ENCODE results near the gene CARMIL1.

The CARMIL1 gene

GRCh38 chr6:25484900-25485299, 205.7 kb downstream of the CARMIL1 start:
- DNase-seq: no peak

DNA sequence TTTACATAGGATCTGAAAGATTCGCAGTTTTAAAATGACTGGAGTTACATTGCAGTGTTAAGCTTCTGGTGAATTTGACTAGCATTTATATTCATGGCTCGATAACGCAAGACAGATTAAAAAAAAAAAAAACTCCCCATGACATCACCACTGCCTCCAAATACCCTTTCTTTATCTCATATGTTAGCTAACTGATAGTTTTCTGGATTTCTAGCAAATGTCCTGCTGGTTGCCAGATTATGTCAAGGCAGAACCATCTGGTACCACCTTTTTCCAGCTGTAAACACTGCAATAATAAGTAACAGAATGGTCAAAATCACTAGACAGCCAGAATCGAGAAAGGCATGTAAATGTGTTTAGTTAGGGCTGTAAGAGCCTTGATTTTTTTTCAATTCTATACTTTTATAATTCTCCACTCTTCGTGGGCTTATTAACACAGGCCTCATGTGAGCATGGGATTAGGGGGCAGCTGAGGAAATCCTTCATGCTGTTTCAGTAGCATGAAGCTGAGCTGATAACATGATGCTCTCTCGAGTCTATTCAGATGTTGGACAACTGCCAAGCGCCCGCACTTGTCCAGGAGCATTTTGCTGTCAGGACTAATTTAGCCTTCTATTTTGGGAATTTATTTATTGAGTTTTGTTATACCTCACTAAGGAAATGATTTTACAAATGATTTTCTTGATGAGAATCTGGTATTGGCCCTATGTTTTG, 206.8 kb downstream of the CARMIL1 start:
- DNase-seq: no peak

- no peak for DNase-seq
Measured at GRCh38 chr6:25486550-25486949, 207.4 kb downstream of the CARMIL1 start.

DNA sequence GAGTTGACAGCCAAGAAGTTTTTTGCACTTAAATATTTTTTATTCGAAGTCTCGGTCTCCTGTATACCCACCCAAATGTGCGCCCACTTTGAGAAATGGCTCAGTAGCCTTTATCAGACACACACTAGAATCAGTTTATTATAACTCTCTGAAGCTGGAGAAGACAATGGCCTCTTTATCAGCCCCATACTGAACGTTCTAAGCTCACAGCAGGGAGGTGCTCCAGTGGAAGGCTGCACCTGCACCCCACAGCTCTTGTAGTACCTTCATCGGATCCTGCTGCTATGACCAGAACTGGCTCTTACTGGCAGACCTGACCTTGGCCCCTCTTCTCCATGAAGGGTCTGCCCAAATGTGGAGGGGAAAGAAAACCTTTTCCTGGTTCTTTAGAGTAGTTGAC, 207.8 kb downstream of the CARMIL1 start:
- no peak for DNase-seq

DNA sequence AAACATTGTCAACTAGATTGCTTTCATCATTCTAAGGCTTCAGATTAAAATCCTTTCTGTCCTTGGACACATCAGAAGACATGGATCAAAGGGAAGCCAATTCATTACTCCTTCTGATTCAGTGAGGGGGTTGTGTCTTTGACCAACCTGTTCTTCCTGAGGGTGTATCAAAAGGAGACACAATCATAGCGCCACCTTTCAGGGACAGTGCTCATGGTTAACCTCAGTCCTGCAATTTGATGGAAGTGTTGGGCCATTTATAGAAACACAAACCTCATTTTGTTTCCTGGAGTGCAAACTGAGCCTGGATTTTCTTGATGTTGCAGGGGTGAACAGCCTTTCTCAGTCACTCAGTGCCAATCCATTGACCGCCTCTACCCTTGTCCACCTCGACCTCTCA, 209.0 kb downstream of the CARMIL1 start:
- DNase-seq: no peak

DNA sequence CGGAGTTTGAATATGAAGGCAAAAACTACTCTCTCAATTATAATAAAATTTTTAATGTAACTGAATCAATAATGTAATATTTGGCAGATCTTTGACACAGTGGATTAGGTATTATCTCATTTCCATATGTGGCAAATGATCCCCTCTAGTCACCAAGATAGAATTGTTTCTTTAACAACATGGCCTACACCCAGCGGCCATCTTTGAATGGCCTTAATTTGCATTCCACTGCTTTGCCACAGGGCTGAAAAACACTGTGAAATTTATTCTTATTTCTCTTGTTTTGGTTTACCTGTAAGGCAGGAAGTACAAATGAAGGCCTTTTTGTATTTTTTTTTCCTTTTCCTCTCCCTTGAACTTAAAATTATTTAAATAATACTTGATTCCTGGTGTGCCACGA, 210.2 kb downstream of the CARMIL1 start:
- DNase-seq: no peak

DNA sequence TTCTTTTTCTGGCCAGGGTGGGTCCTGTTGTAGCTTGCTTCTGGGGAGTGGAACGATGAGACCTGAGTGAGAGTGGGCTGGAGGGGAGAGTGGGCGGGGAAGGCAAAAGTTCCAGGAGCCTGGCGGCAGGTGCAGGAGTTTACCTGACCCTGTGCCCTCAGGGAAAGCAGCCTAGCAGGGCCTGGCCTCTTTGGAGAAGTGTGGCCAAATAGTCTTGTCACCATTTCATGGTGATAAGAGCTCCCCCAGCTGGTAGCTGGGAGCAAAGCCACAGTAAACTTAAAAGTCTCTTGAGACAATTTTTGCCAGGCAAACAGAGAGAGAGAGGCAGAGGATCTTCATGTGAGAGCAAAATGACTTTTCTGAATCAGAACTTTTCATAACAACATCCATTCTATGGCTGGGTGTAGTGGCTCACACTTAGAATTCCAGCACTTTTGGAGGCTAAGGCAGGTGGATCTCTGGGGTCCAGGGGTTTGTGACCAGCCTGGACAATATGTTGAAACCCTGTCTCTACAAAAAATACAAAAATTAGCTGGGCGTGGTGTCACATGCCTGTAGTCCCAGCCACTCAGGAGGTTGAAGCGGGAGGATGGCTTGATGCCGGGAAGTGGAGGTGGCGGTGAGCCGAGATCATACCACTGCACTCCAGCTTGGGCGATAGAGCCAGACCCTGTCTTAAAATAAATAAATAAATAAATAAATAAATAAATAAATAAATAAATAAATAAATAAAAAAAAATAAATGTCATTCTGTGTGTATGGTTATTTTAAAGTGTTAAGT, 211.0 kb downstream of the CARMIL1 start:
- DNase-seq: peak; percentile 62

DNA sequence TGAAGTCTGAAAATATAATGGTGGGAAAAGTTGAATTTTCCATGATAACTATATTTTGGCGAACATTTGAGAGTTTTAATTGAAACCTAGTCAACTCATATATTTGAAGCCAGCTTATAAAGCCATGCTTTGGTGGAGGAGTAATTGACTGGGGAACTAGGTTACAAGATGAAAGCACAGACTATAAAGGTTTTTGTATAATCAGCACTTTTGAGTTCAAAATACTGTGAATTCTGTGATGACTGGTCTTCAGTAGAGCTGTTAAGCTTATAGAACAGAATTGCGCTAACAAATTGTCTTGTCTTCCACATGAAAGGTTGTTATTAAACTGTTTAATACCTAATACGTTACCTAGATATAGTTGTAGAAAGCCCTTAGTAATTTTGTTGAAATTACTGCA, 213.8 kb downstream of the CARMIL1 start:
- no peak for DNase-seq

DNA sequence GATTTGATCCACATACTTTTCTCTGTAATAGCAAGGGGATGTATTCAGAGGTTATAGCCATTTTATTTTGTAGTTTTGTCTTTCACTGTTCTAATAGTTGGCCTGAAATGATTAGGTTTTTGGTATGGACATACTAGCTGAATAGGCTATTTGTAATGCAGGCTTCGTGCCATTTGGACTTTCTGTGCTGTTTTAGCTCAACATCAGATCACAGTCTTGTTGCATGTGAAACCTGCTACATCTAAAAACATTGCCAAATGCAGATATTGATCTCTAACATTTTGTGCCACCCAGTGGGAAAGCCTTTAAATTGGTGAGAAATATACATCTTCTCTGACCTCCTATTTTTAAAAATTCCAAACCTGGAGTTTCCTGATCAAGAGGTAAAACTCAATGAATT, 215.3 kb downstream of the CARMIL1 start:
- no peak for DNase-seq

DNA sequence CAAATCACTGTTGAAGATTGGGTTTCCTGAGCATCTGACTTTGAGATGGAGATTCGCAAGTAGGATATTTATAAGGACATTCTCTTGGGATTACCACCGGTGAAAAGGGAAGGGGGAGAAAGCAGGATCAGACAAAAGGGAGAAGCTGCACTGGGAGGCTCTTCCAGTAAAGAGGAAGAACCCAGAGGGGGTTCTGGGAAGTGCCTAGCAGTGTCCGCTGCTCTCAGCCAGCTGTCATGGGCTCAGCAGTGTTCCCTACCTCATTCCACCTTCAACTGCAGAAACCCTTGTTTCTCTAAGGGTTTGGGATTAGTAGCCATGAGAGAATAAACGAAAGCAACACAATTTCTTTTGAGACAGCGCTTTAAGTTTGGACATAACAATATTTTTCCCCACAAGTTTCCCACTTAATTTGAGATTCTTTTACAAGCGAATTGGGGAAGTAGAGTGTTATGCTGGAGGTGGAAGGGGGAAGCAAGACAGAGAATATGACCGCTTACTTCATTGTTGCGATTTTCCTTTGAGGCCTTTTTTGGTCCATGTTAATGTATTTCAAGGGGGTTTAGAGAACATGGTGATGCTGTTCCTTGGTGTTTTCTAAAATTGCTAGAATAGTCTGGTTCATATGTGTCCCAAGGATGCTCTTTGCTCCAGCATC, 218.3 kb downstream of the CARMIL1 start:
- no peak for DNase-seq

DNA sequence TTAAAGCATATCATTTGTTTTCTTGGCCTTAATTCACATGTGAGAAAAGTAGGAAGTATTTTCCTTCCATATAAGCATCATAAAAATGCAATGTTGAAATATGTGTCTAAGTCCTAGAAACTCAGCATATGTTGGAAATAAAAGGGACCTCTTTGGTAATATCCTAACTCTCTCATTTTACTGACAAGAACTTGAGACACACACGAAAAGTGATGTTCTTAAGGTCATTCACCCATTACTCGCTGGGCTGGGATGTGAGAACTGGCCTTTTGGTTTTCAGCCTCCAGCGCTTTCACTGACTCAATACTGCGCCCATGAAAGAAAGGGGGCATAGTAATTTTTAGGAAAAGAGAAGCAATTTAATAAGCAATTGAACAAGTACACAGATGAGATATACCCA, 219.3 kb downstream of the CARMIL1 start:
- DNase-seq: no peak

- DNase-seq: no peak
Measured at GRCh38 chr6:25499615-25500235, 220.6 kb downstream of the CARMIL1 start.

- no peak for DNase-seq
Measured at GRCh38 chr6:25503686-25504085, 224.5 kb downstream of the CARMIL1 start.

DNA sequence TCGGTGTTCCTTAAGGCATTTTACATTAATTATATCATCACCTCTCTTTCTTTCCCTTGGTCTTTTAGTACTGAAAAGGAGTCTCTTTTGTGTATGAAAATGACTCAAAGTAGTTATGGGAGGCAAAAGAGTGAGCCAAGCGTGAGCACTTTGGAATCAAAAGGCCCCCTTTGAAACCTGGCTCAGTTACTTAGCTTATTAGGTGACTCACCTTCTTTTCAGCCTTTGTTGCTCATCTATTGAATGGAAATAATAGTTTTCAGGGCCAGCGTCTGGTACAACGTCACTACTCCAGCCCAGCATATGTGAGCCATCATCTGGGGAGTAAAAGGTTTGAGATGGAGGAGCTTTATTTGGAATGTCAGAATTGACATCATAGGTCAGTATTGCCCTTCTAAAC, 225.5 kb downstream of the CARMIL1 start:
- no peak for DNase-seq

GRCh38 chr6:25506020-25506419, 226.8 kb downstream of the CARMIL1 start:
- no peak for DNase-seq

- DNase-seq: no peak
Measured at GRCh38 chr6:25508051-25508450, 228.9 kb downstream of the CARMIL1 start.

DNA sequence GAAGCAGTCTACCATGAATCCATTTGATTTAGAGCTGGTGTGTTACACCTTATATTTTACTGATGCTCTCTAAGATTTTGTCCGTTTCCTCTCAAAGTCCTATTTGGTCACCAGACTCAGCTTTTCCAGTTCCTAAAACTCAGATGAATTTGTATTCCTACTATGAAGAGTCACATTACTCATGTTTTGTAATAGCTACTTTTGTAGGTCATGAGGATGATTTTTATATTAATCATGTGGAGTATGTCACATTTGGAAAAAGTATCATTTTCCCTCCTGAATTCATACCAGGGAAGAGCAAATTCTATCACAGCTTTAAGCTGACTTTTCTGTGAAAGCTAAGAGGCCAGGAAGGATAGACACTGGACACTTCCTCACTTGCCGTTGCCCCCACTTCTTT, 232.2 kb downstream of the CARMIL1 start:
- no peak for DNase-seq

DNA sequence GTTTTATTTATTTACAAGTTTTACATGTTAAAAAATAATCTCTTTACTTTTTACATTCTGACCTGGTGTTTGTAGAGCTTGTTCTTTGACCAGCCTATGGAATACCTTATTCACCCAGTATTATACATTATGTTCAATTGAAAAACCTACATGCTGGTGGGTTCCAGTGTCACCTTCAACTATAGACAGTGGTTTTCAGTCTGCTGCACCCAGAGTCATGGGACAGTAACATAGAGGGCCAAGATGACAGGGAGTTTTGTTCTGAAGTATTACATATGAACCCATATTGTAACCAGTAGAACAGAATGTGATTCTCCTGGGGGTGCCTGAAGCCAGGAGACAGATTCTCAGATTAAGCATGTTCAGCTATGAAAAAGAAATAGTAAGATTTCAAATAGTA, 233.4 kb downstream of the CARMIL1 start:
- DNase-seq: no peak

- no peak for DNase-seq
Measured at GRCh38 chr6:25519856-25520255, 240.7 kb downstream of the CARMIL1 start.

DNA sequence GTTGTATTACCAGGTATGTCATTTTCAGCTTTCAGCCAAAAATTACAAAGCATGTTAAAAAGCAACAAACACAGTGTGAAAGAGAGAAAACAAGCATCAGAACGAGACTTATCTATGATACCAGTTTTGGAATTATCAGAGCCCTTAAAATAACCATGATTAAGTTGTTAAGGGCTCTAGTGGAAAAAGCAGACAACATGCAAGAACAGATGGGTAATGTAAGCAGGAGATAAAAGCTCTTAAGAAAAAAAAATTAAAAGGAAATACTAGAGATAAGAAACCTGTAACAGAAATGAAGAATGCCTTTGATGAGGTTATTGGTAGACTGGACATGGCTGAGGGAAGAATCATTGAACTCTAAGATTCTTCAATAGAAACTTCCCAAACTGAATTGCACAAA, 245.4 kb downstream of the CARMIL1 start:
- DNase-seq: no peak

DNA sequence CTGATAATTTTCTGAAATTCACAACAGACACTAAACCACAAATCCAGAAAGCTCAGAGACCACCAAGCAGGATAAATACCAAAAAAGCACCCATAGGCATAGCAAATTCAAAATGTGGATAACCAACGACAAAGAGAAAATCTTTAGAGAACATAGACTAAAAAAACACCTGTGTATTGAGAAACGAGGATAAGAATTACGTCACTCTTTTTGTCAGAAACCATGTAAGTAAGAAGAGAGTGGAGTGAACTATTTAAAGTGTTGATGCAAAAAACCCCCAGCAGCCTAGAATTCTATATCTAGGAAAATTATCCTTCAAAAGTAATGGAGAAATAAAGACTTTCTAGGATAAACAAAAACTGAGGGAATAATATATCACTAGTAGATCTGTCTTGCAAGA, 245.9 kb downstream of the CARMIL1 start:
- DNase-seq: no peak

DNA sequence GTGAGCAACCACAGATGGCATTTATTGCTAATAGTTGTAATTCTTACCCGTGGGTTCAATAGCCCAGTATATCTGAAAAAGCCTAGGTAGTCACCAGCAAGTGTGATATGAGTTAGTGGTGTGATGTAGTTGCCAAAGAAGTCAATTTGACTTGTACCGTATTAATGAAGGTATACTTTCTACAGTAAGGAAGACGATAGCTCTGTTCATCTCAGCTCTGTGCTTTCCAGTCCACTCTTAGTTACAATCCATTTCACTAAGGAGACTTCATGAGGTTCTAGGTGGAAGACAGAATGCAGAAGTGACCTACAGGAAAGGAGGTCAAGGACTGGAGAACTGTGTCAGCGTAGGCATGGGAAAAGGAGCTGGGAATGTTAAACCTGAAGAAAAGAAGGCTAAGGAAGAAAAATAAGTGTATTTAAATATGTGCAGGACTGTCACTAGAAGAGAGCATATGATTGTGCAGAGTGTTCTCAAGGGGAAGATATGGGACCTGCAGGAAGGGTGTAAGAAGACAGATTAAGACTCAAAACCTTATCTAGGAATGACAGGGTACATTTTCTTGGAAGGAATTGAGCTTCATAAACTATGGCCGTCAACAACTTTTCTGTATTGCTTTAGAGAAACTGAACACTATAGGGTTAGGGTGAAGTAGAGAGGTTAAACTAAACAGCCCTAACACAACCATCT, 255.9 kb downstream of the CARMIL1 start:
- no peak for DNase-seq

DNA sequence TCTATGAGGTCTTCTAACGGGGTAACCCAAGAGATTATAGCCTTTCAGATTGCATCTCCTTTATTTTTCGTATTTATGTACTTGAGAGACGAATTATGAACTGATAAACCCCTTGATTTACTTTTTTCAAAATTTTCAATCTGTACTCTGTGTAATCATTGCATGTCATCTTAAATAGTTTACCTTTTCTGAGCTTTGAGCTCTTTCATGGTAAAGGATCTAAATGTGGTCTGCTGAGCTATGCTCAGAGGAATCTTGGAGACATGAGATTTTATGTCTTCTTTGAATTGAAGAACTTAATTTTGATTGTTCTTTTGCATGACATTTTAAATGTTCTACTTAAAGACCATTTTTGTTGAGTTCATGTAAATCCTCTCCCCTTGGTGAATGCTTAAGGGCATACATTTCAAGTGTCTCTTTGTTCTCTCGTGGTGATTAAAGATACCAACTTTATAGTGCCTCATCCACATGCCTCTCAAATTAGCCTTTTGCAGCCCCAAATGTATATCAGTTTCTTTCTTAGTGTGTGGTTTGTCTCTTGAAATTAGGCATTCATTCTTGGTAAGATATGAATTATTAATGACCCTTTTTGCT, 256.6 kb downstream of the CARMIL1 start:
- no peak for DNase-seq
